Tibial nerve (tissue), 3 donors: Measurements from ENCODE around the gene GALNT3.

Experiments
- EP300 ChIP-seq, 2 donors: sonication (generic); formaldehyde crosslinking; IDR thresholded peaks; one replicate each; pipeline ENCODE4 v1.6.1; 2017; ENCODE audit warnings: antibody characterized with exemption in 2 of 2, mild to moderate bottlenecking in 1 of 2
- POLR2A ChIP-seq, 2 donors: fragments of 450-650 bp; IDR thresholded peaks; one replicate each; pipeline ENCODE4 v1.6.1; 2017; ENCODE audit warnings: antibody characterized with exemption in 2 of 2, mild to moderate bottlenecking in 2 of 2, moderate library complexity in 2 of 2

DNA sequence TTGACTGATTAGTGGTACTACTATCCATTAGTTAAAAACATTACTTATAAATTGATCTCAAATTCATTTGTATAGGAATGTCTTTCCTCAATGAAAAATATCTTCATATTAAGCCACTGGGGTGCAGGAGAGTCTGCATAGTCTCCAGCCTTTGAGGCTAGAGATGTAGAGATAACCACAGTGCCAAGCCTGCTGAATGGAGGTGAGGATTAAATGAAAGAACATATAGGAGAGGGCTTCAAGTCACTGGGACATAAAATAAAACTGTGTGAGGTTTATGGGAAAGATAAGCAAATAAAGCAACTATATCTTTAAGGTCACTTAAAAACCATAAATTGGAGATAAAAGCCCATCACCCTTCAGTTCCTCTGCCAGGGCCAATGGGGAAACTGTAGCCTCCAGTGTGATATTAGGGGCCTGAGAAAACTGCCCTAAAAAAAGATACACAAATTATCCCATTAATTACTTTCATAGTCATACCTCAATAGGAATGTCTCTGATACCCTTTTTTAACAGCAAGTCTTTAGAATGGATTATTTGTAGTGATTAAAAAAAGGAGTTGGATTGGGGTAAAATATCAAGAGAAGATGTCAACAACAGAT lies 27.6 kb downstream of the GALNT3 start:
- no peak for TF ChIP-seq POLR2A (IDR thresholded peaks at IDR 0.05)
- no peak for TF ChIP-seq EP300 (IDR thresholded peaks at IDR 0.05)
